RCC 7860 (cell line): ENCODE measurements around the gene OVCH1.
A peak's percentile ranks its signal among the peaks of the same experiment; 100 is the strongest.
"Not testable (repeated sequence)": the region's sequence is repeated elsewhere in the genome, so short reads cannot be mapped to it uniquely, and the experiment has no call there.

Experiments
- DNase-seq: peaks from one replicate; pipeline ENCODE4 v3.0.0-alpha.2; 2015; ENCODE audit warnings: low spot score
- FAIRE-seq: peaks from 2 replicates; lab custom pipeline; 2012; peaks lifted over from hg19 to GRCh38; lab: Jason Lieb, UNC

The OVCH1 gene

GRCh38 chr12:29505122-29505521, 7.6 kb upstream of the OVCH1 start:
- FAIRE-seq: no peak
- DNase-seq: no peak

- DNase-seq: no peak
- FAIRE-seq: no peak
Measured at GRCh38 chr12:29503283-29503682, 5.8 kb upstream of the OVCH1 start.

GRCh38 chr12:29499235-29499634, 1.7 kb upstream of the OVCH1 start:
- no peak for DNase-seq

GRCh38 chr12:29492891-29493290, 4.6 kb downstream of the OVCH1 start:
- no peak for DNase-seq
- no peak for FAIRE-seq

More at GRCh38 chr12:29499235-29499634, 1.7 kb upstream of the OVCH1 start:
- FAIRE-seq: no peak

GRCh38 chr12:29486972-29487371, 10.5 kb downstream of the OVCH1 start:
- DNase-seq: no peak
- FAIRE-seq: no peak

- FAIRE-seq (no peak), DNase-seq (no peak)
Measured at GRCh38 chr12:29463198-29463597, 34.3 kb downstream of the OVCH1 start.

- no peak for FAIRE-seq
- DNase-seq: no peak
Measured at GRCh38 chr12:29460082-29460481, 37.4 kb downstream of the OVCH1 start.

GRCh38 chr12:29455087-29455486, 42.4 kb downstream of the OVCH1 start:
- DNase-seq: no peak
- FAIRE-seq: no peak

GRCh38 chr12:29451888-29452287, 45.6 kb downstream of the OVCH1 start:
- no peak for FAIRE-seq
- no peak for DNase-seq

- DNase-seq: no peak
- no peak for FAIRE-seq
Measured at GRCh38 chr12:29448157-29448556, 49.3 kb downstream of the OVCH1 start.

- DNase-seq: no peak
- no peak for FAIRE-seq
Measured at GRCh38 chr12:29447285-29447975, 50.1 kb downstream of the OVCH1 start.

GRCh38 chr12:29439506-29439905, 58.0 kb downstream of the OVCH1 start:
- FAIRE-seq (no peak), DNase-seq (no peak)

- FAIRE-seq (no peak), DNase-seq (no peak)
Measured at GRCh38 chr12:29438752-29439408, 58.6 kb downstream of the OVCH1 start.

- no peak for DNase-seq
- no peak for FAIRE-seq
Measured at GRCh38 chr12:29437575-29437974, 59.9 kb downstream of the OVCH1 start.

- FAIRE-seq, DNase-seq: not testable (repeated sequence)
Measured at GRCh38 chr12:29436815-29437214, 60.7 kb downstream of the OVCH1 start.

- no peak for DNase-seq
- no peak for FAIRE-seq
Measured at GRCh38 chr12:29431513-29431912, 66.0 kb downstream of the OVCH1 start.

GRCh38 chr12:29430716-29431044, 66.8 kb downstream of the OVCH1 start:
- no peak for FAIRE-seq
- DNase-seq: no peak

- no peak for FAIRE-seq
- DNase-seq: peak; percentile 7
Measured at GRCh38 chr12:29429999-29430715, 67.3 kb downstream of the OVCH1 start.

GRCh38 chr12:29428633-29429032, 68.9 kb downstream of the OVCH1 start:
- DNase-seq (peak; percentile 73), FAIRE-seq (peak; percentile 75)

- DNase-seq: no peak
- no peak for FAIRE-seq
Measured at GRCh38 chr12:29427964-29428363, 69.5 kb downstream of the OVCH1 start.

- FAIRE-seq (no peak), DNase-seq (no peak)
Measured at GRCh38 chr12:29426498-29426897, 71.0 kb downstream of the OVCH1 start.

GRCh38 chr12:29425722-29426121, 71.8 kb downstream of the OVCH1 start:
- FAIRE-seq (no peak), DNase-seq (no peak)
